G401 (cell line): ENCODE measurements around the gene WIZ. TPM values are rescaled to one million over a fixed set of nuclear protein-coding genes. Genes with fewer than 3 reads are reported as not detected.
"Not testable (repeated sequence)": the region's sequence is repeated elsewhere in the genome, so short reads cannot be mapped to it uniquely, and the experiment has no call there.

Source experiments
- DNase-seq: peaks from one replicate; pipeline ENCODE4 v3.0.0-alpha.2; 2015; ENCODE audit warnings: low spot score
- in situ Hi-C: cut with HindIII; loops from 2 replicates; pipeline ENCODE4 v1.10.0; 2016; ENCODE audit warnings: low sequenced_read_pairs, mixed read lengths
- total RNA-seq: library from RNA; depleted of rRNA; stranded (reverse); fragments of >200 nt; shearing (Covaris generic); gene quantifications from 2 replicates; pipeline ENCODE4 v1.2.3, GENCODE V29; 2014

WIZ gene
- total RNA-seq, 1 experiment from 2014 or later: 24.9 TPM

- DNase-seq: no peak
- in situ Hi-C loops: no loop called here
These were observed 53.3 kb downstream of the WIZ start for GRCh38 chr19:15396436-15396835.

GRCh38 chr19:15395251-15395650 lies 54.5 kb downstream of the WIZ start:
- DNase-seq, in situ Hi-C loops: not testable (repeated sequence)

GRCh38 chr19:15394426-15394825 lies 55.3 kb downstream of the WIZ start:
- in situ Hi-C loops: no loop called here
- DNase-seq: no peak

GRCh38 chr19:15393963-15394362 lies 55.8 kb downstream of the WIZ start:
- in situ Hi-C loops: no loop called here
- DNase-seq: no peak

GRCh38 chr19:15390814-15391213 lies 58.9 kb downstream of the WIZ start:
- no peak for DNase-seq
- in situ Hi-C loops: no loop called here

GRCh38 chr19:15381864-15382263 lies 67.9 kb downstream of the WIZ start:
- no peak for DNase-seq

GRCh38 chr19:15381429-15381828 lies 68.3 kb downstream of the WIZ start:
- no peak for DNase-seq
- in situ Hi-C loops: no loop called here

More at GRCh38 chr19:15381864-15382263, 67.9 kb downstream of the WIZ start:
- in situ Hi-C loops: no loop called here

GRCh38 chr19:15379999-15380647 lies 69.6 kb downstream of the WIZ start:
- in situ Hi-C loops: no loop called here
- DNase-seq: peak; percentile 53

- in situ Hi-C loops: no loop called here
- DNase-seq: peak; percentile 98
These were observed 70.4 kb downstream of the WIZ start, which contains the start of gene AKAP8 for GRCh38 chr19:15379083-15379998. AKAP8 (minus strand) TSS chr19:15379787; CDS start chr19:15379731, 56 bp downstream.

GRCh38 chr19:15378534-15379082 lies 71.1 kb downstream of the WIZ start:
- peak; percentile 64 for DNase-seq

GRCh38 chr19:15374796-15375440 lies 74.8 kb downstream of the WIZ start:
- in situ Hi-C loops: no loop called here
- peak; percentile 78 for DNase-seq

More at GRCh38 chr19:15378534-15379082, 71.1 kb downstream of the WIZ start:
- in situ Hi-C loops: no loop called here

GRCh38 chr19:15374105-15374651 lies 75.6 kb downstream of the WIZ start:
- in situ Hi-C loops: no loop called here
- peak; percentile 40 for DNase-seq

GRCh38 chr19:15373644-15374043 lies 76.1 kb downstream of the WIZ start:
- DNase-seq: no peak

GRCh38 chr19:15372891-15373301 lies 76.9 kb downstream of the WIZ start:
- in situ Hi-C loops: no loop called here
- DNase-seq: no peak

More at GRCh38 chr19:15373644-15374043, 76.1 kb downstream of the WIZ start:
- in situ Hi-C loops: no loop called here

- no peak for DNase-seq
- in situ Hi-C loops: no loop called here
These were observed 77.3 kb downstream of the WIZ start for GRCh38 chr19:15372470-15372869.

GRCh38 chr19:15371786-15372380 lies 77.9 kb downstream of the WIZ start:
- DNase-seq: peak; percentile 39
- in situ Hi-C loops: no loop called here

- no peak for DNase-seq
- in situ Hi-C loops: no loop called here
These were observed 78.6 kb downstream of the WIZ start for GRCh38 chr19:15371119-15371518.
